Ureter (tissue), 1 donor: Measurements from ENCODE around the gene ITGAD. TPM values are rescaled to one million over a fixed set of nuclear protein-coding genes. Genes with fewer than 3 reads are reported as not detected.

Experiments used
- DNase-seq: peaks from one replicate; pipeline ENCODE4 v3.0.0-alpha.2; 2020; ENCODE audit warnings: low spot score
- total RNA-seq: library from RNA; stranded (reverse); gene quantifications from one replicate; pipeline ENCODE4 v1.2.4, GENCODE V29; 2023
- donor health status: DM: yes; HTN: yes; CAD: no.

Gene ITGAD
- total RNA-seq, 1 donor from 2014 or later, result not detected

- no peak for DNase-seq
Measured at GRCh38 chr16:31365131-31365865, 27.8 kb upstream of the ITGAD start.

GRCh38 chr16:31367853-31368252, 25.3 kb upstream of the ITGAD start:
- DNase-seq, result no peak

- DNase-seq, result no peak
Measured at GRCh38 chr16:31371008-31371407, 22.1 kb upstream of the ITGAD start.

- no peak for DNase-seq
Measured at GRCh38 chr16:31371619-31372484, 21.3 kb upstream of the ITGAD start.

- no peak for DNase-seq
Measured at GRCh38 chr16:31373235-31373634, 19.9 kb upstream of the ITGAD start.

GRCh38 chr16:31375231-31375630, 17.9 kb upstream of the ITGAD start:
- DNase-seq, result no peak

GRCh38 chr16:31376705-31377104, 16.4 kb upstream of the ITGAD start:
- DNase-seq, result no peak

GRCh38 chr16:31377210-31377903, 15.8 kb upstream of the ITGAD start:
- no peak for DNase-seq

GRCh38 chr16:31380201-31380600, 12.9 kb upstream of the ITGAD start:
- DNase-seq, result no peak

GRCh38 chr16:31382485-31383161, 10.5 kb upstream of the ITGAD start:
- peak; percentile 65 for DNase-seq

- no peak for DNase-seq
Measured at GRCh38 chr16:31385680-31386079, 7.5 kb upstream of the ITGAD start.

- DNase-seq, result no peak
Measured at GRCh38 chr16:31386157-31386984, 6.8 kb upstream of the ITGAD start.

GRCh38 chr16:31388535-31388934, 4.6 kb upstream of the ITGAD start:
- DNase-seq, result no peak

- DNase-seq, result no peak
Measured at GRCh38 chr16:31390504-31391041, 2.6 kb upstream of the ITGAD start.

GRCh38 chr16:31395647-31396046, 2.5 kb downstream of the ITGAD start:
- DNase-seq, result no peak

- no peak for DNase-seq
Measured at GRCh38 chr16:31397096-31397660, 4.0 kb downstream of the ITGAD start.

GRCh38 chr16:31397701-31398100, 4.6 kb downstream of the ITGAD start:
- DNase-seq, result no peak

GRCh38 chr16:31400191-31400590, 7.1 kb downstream of the ITGAD start:
- DNase-seq, result no peak

- no peak for DNase-seq
Measured at GRCh38 chr16:31401436-31401835, 8.3 kb downstream of the ITGAD start.

GRCh38 chr16:31402687-31403086, 9.6 kb downstream of the ITGAD start:
- DNase-seq, result no peak
